CD14-positive monocyte (primary cell): ENCODE measurements around the gene LRRTM4. TPM values are rescaled to one million over a fixed set of nuclear protein-coding genes. Genes with fewer than 3 reads are reported as not detected.

Experiments used
- DNase-seq, 3 donors: peaks; one replicate each; pipeline ENCODE4 v3.0.0-alpha.2; 2011 to 2022
- H2AFZ ChIP-seq: 2 replicates; pipeline ENCODE4 v1.6.0; 2012; ENCODE audit warnings: mild to moderate bottlenecking, low read depth, low read length, inconsistent platforms; ENCODE audit not compliant: insufficient read depth, poor library complexity, severe bottlenecking
- H3K27ac ChIP-seq, 2 donors: 1 replicate in 1 of 2; 2 replicates in 1 of 2; pipeline ENCODE4 v1.5.1; 2012 to 2013; ENCODE audit warnings: low read length in 2 of 2, control low read depth in 1 of 2, inconsistent platforms in 1 of 2, low read depth in 1 of 2, mild to moderate bottlenecking in 1 of 2
- H3K27me3 ChIP-seq, 2 donors: one replicate each; pipeline versions ENCODE4 v1.6.0 to v1.6.1; 2011 to 2013; ENCODE audit warnings: low read length in 2 of 2; ENCODE audit not compliant: control insufficient read depth in 2 of 2, insufficient read depth in 2 of 2
- H3K36me3 ChIP-seq, 2 donors: replicated peaks in 1 of 2; 1 replicate in 1 of 2; 2 replicates in 1 of 2; pipeline versions ENCODE4 v1.5.1 to v1.6.1; 2012 to 2013; ENCODE audit warnings: low read length in 2 of 2, control low read depth in 1 of 2, inconsistent platforms in 1 of 2, mild to moderate bottlenecking in 1 of 2; ENCODE audit not compliant: insufficient read depth in 2 of 2, control insufficient read depth in 1 of 2
- H3K4me1 ChIP-seq, 2 donors: 1 replicate in 1 of 2; 2 replicates in 1 of 2; pipeline versions ENCODE4 v1.5.1 to v1.6.1; 2012 to 2013; ENCODE audit warnings: low read length in 2 of 2, control low read depth in 1 of 2, inconsistent platforms in 1 of 2, mild to moderate bottlenecking in 1 of 2, moderate library complexity in 1 of 2; ENCODE audit not compliant: insufficient read depth in 2 of 2, control insufficient read depth in 1 of 2
- H3K4me2 ChIP-seq: replicated peaks from 2 replicates; pipeline ENCODE3; 2012; ENCODE audit warnings: low read length, moderate library complexity, mild to moderate bottlenecking; ENCODE audit not compliant: poor library complexity, severe bottlenecking; ENCODE audit errors: extremely low read depth
- H3K4me3 ChIP-seq, 3 experiments: fragments of 200-600 bp in 1 of 3; sonication (generic) in 1 of 3; replicated peaks in 1 of 3; 1 replicate in 2 of 3; 2 replicates in 1 of 3; pipeline ENCODE4 v1.5.1; 2011 to 2013; ENCODE audit warnings: low read length in 3 of 3, mild to moderate bottlenecking in 3 of 3, control low read depth in 2 of 3, low read depth in 2 of 3, inconsistent platforms in 1 of 3, moderate library complexity in 1 of 3
- H3K79me2 ChIP-seq: 2 replicates; pipeline ENCODE4 v1.6.0; 2012; ENCODE audit warnings: mild to moderate bottlenecking, control low read depth, inconsistent platforms, low read length, moderate library complexity; ENCODE audit not compliant: insufficient read depth
- H3K9ac ChIP-seq: 2 replicates; pipeline ENCODE4 v1.6.0; 2017; ENCODE audit warnings: low read length, mild to moderate bottlenecking; ENCODE audit not compliant: insufficient read depth, poor library complexity, severe bottlenecking
- H3K9me3 ChIP-seq, 2 donors: replicated peaks in 1 of 2; 1 replicate in 1 of 2; 2 replicates in 1 of 2; pipeline versions ENCODE4 v1.5.1 to v1.6.1; 2012 to 2013; ENCODE audit warnings: low read length in 2 of 2, control low read depth in 1 of 2; ENCODE audit not compliant: control insufficient read depth in 1 of 2, insufficient read depth in 1 of 2
- H4K20me1 ChIP-seq: 2 replicates; pipeline ENCODE4 v1.6.0; 2012; ENCODE audit warnings: mild to moderate bottlenecking, low read length, control low read depth, moderate library complexity; ENCODE audit not compliant: insufficient read depth
- H3K27ac Mint-ChIP-seq, 7 donors: one replicate each; pipeline ENCODE4 v1.8.0; 2020; ENCODE audit warnings: mild to moderate bottlenecking in 7 of 7, mixed read lengths in 7 of 7, moderate library complexity in 6 of 7, inconsistent platforms in 2 of 7
- H3K27me3 Mint-ChIP-seq, 3 donors: one replicate each; pipeline ENCODE4 v1.8.0; 2021 to 2022; ENCODE audit warnings: low read depth in 3 of 3, mild to moderate bottlenecking in 3 of 3, mixed read lengths in 3 of 3, moderate library complexity in 3 of 3, inconsistent platforms in 1 of 3
- H3K36me3 Mint-ChIP-seq, 2 donors: one replicate each; pipeline ENCODE4 v1.8.0; 2020; ENCODE audit warnings: mixed read lengths in 2 of 2, inconsistent platforms in 1 of 2, mild to moderate bottlenecking in 1 of 2
- H3K4me1 Mint-ChIP-seq: one replicate; pipeline ENCODE4 v1.8.0; 2020; ENCODE audit warnings: mild to moderate bottlenecking, mixed read lengths
- H3K4me3 Mint-ChIP-seq, 2 donors: one replicate each; pipeline ENCODE4 v1.8.0; 2020; ENCODE audit warnings: mild to moderate bottlenecking in 2 of 2, mixed read lengths in 2 of 2, moderate library complexity in 1 of 2
- H3K9me3 Mint-ChIP-seq, 7 donors: one replicate each; pipeline ENCODE4 v1.8.0; 2020 to 2022; ENCODE audit warnings: mixed read lengths in 7 of 7, mild to moderate bottlenecking in 6 of 7, moderate library complexity in 6 of 7, inconsistent platforms in 2 of 7
- CTCF ChIP-seq: fragments of 200-600 bp; IDR thresholded peaks from one replicate; pipeline ENCODE4 v1.8.0; 2022; ENCODE audit warnings: antibody characterized with exemption, mild to moderate bottlenecking
- WGBS: methylation state at CpG from one replicate; pipeline ENCODE4 v1.1.5; 2013; ENCODE audit warnings: missing lambda C conversion rate; ENCODE audit not compliant: insufficient coverage; 5-methylcytosine and 5-hydroxymethylcytosine counted together
- intact Hi-C, 2 donors: fragments of 100-400 bp; cut with micrococcal nuclease; formaldehyde crosslinking; loops; one replicate each; pipeline versions ENCODE4 v1.15.0 to v1.15.1; 2023
- polyA plus RNA-seq, 3 donors: library from polyadenylated mRNA; depleted of rRNA in 1 of 3; unstranded in 2 of 3; stranded (reverse) in 1 of 3; fragments of 300-500 nt in 2 of 3; fragments of >200 nt in 1 of 3; fragmentation: Illumina TruSeq in 2 of 3; gene quantifications; 1 replicate in 2 of 3; 2 replicates in 1 of 3; pipeline ENCODE4 v1.2.3, GENCODE V29; 2012 to 2021

The LRRTM4 gene
- polyA plus RNA-seq, 3 donors: not detected

- TF ChIP-seq CTCF: no peak
- H2AFZ ChIP-seq: no peak overlapping the region
- H3K79me2 ChIP-seq: no peaks in the 10 kb centered on the region
- no peaks in the 10 kb centered on the region for H4K20me1 ChIP-seq
- H3K36me3 ChIP-seq: no peaks in the 10 kb centered on the region
- H3K9me3 ChIP-seq: peaks cover 0 to 3% of the 10 kb centered on the region in 2 donors
- H3K4me2 ChIP-seq: no peak overlapping the region
- intact Hi-C loops: no loop called here
- no peak overlapping the region for H3K4me3 Mint-ChIP-seq
- WGBS: no CpG with 5 or more reads among the region's 3 CpGs
- no peaks in the 10 kb centered on the region for H3K36me3 Mint-ChIP-seq
- H3K27ac Mint-ChIP-seq: no peak overlapping the region
- H3K9me3 Mint-ChIP-seq: peaks cover 0 to 10% (median 3%) of the 10 kb centered on the region in 7 donors
- H3K4me1 Mint-ChIP-seq: no peaks in the 10 kb centered on the region
- H3K4me1 ChIP-seq: no peaks in the 10 kb centered on the region
- H3K27me3 Mint-ChIP-seq: peaks cover 0 to 2% (median 0%) of the 10 kb centered on the region in 3 donors
- no peak overlapping the region for H3K4me3 ChIP-seq
- no peak overlapping the region for H3K27ac ChIP-seq
- H3K9ac ChIP-seq: no peak overlapping the region
- no peak for DNase-seq
- no peaks in the 10 kb centered on the region for H3K27me3 ChIP-seq
These were observed 504.8 kb downstream of the LRRTM4 start for GRCh38 chr2:77017355-77017745.

GRCh38 chr2:77016443-77017354 lies 505.5 kb downstream of the LRRTM4 start:
- H2AFZ ChIP-seq: no peak overlapping the region
- no peak overlapping the region for H3K4me2 ChIP-seq

More at GRCh38 chr2:77016443-77017354, 505.5 kb downstream of the LRRTM4 start:
- H4K20me1 ChIP-seq: no peaks in the 10 kb centered on the region
- WGBS: no CpG with 5 or more reads among the region's 4 CpGs
- no peaks in the 10 kb centered on the region for H3K79me2 ChIP-seq
- Mint-ChIP-seq H3K36me3 (no peaks in the 10 kb centered on the region), H3K27me3 (peaks cover 0 to 2% (median 0%) of the 10 kb centered on the region in 3 donors), H3K27ac (no peak overlapping the region), H3K9me3 (peaks cover 0 to 10% (median 3%) of the 10 kb centered on the region in 7 donors), H3K4me3 (no peak overlapping the region), H3K4me1 (no peaks in the 10 kb centered on the region)
- no peaks in the 10 kb centered on the region for H3K4me1 ChIP-seq
- H3K9me3 ChIP-seq: peaks cover 0 to 3% of the 10 kb centered on the region in 2 donors
- H3K27ac ChIP-seq: no peak overlapping the region
- H3K4me3 ChIP-seq: no peak overlapping the region
- no peaks in the 10 kb centered on the region for H3K27me3 ChIP-seq
- no peak for DNase-seq
- intact Hi-C loops: no loop called here
- no peak overlapping the region for H3K9ac ChIP-seq
- TF ChIP-seq CTCF: no peak
- no peaks in the 10 kb centered on the region for H3K36me3 ChIP-seq
